Activated T-helper 1 cell treated with Interleukin-2 at 50 U/mL for 16 hours (primary cell): ENCODE measurements around the gene TNRC6C.
"Not testable (repeated sequence)": the region's sequence is repeated elsewhere in the genome, so short reads cannot be mapped to it uniquely, and the experiment has no call there.

ENCODE experiments used
- DNase-seq: peaks from one replicate; pipeline ENCODE4 v3.0.0-alpha.2; 2020; ENCODE audit warnings: low read depth

The TNRC6C gene

GRCh38 chr17:77929871-77930436, 28.5 kb upstream of the TNRC6C start:
- no peak for DNase-seq

- DNase-seq: no peak
These were observed 27.4 kb upstream of the TNRC6C start for GRCh38 chr17:77930780-77931768.

GRCh38 chr17:77933777-77934398, 24.6 kb upstream of the TNRC6C start:
- no peak for DNase-seq

- no peak for DNase-seq
These were observed 23.4 kb upstream of the TNRC6C start for GRCh38 chr17:77935121-77935571.

- DNase-seq: not testable (repeated sequence)
These were observed 22.8 kb upstream of the TNRC6C start for GRCh38 chr17:77935744-77936143.

GRCh38 chr17:77936881-77937280, 21.6 kb upstream of the TNRC6C start:
- DNase-seq: no peak

- no peak for DNase-seq
These were observed 17.5 kb upstream of the TNRC6C start for GRCh38 chr17:77941004-77941403.

- no peak for DNase-seq
These were observed 16.2 kb upstream of the TNRC6C start for GRCh38 chr17:77942112-77942988.

GRCh38 chr17:77943971-77944370, 14.5 kb upstream of the TNRC6C start:
- DNase-seq: no peak

- DNase-seq: no peak
These were observed 13.9 kb upstream of the TNRC6C start for GRCh38 chr17:77944390-77945222.

- DNase-seq: no peak
These were observed 11.4 kb upstream of the TNRC6C start for GRCh38 chr17:77946900-77947645.

GRCh38 chr17:77948690-77949114, 9.8 kb upstream of the TNRC6C start:
- DNase-seq: no peak

- no peak for DNase-seq
These were observed 7.4 kb upstream of the TNRC6C start for GRCh38 chr17:77951123-77951522.

GRCh38 chr17:77952368-77952767, 6.1 kb upstream of the TNRC6C start:
- no peak for DNase-seq

GRCh38 chr17:77957235-77957856, 1.2 kb upstream of the TNRC6C start:
- no peak for DNase-seq

GRCh38 chr17:77958716-77959125, 218 bp downstream of the TNRC6C start:
- no peak for DNase-seq

- peak; percentile 8 for DNase-seq
These were observed 823 bp downstream of the TNRC6C start for GRCh38 chr17:77959126-77959925.

GRCh38 chr17:77959926-77960521, 1.5 kb downstream of the TNRC6C start:
- no peak for DNase-seq
